Fibroblast of lung (primary cell): ENCODE results near the gene SELENOK.

Experiments
- EZH2 ChIP-seq: IDR thresholded peaks from 2 replicates; pipeline ENCODE4 v1.5.1; 2012; ENCODE audit warnings: low read length, control low read depth, mild to moderate bottlenecking; ENCODE audit errors: missing control alignments
- TF ChIP-seq, protein P1 (sequence below), 2 donors: IDR thresholded peaks in 1 of 2; conservative IDR thresholded peaks in 1 of 2; 1 replicate in 1 of 2; 2 replicates in 1 of 2; pipeline ENCODE4 v1.5.1; 2011 to 2012; ENCODE audit warnings: low read length in 2 of 2, control low read depth in 1 of 2, inconsistent platforms in 1 of 2, low read depth in 1 of 2, mild to moderate bottlenecking in 1 of 2

DNA sequence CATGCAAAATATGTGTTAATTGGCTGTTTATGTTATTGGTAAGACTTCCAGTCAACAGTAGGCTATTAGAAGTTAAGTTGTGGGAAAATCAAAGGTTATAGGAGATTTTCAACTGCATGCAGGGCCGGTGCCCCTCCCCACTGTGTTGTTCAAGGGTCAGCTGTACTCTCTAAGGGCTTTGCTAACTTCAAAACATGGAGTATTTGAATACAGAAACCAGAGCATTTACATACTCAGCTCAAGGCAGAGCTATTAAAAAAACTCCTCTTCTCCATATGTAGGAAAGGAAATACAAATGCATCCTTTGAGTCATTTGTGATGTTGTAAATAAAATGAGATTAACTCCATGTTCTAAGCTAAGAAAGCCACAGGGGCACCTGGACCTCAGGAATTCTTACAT lies 28.5 kb downstream of the SELENOK start:
- TF ChIP-seq, protein P1, sequence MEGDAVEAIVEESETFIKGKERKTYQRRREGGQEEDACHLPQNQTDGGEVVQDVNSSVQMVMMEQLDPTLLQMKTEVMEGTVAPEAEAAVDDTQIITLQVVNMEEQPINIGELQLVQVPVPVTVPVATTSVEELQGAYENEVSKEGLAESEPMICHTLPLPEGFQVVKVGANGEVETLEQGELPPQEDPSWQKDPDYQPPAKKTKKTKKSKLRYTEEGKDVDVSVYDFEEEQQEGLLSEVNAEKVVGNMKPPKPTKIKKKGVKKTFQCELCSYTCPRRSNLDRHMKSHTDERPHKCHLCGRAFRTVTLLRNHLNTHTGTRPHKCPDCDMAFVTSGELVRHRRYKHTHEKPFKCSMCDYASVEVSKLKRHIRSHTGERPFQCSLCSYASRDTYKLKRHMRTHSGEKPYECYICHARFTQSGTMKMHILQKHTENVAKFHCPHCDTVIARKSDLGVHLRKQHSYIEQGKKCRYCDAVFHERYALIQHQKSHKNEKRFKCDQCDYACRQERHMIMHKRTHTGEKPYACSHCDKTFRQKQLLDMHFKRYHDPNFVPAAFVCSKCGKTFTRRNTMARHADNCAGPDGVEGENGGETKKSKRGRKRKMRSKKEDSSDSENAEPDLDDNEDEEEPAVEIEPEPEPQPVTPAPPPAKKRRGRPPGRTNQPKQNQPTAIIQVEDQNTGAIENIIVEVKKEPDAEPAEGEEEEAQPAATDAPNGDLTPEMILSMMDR (conservative IDR thresholded peaks at IDR 0.05 in 1 of 2, IDR thresholded peaks at IDR 0.05 in 1 of 2; ENCODE audit: low read depth in 1 of 2, low read length in 2 of 2) = no peak
- TF ChIP-seq EZH2 = no peak
